Skeletal muscle satellite cell (primary cell): ENCODE data around the gene TMEM72.

Experiments
- H3K27me3 ChIP-seq: 2 replicates; pipeline ENCODE4 v1.7.0; 2013; ENCODE audit warnings: low read length; ENCODE audit not compliant: control insufficient read depth, insufficient read depth
- H3K36me3 ChIP-seq: 2 replicates; pipeline ENCODE4 v1.7.0; 2013; ENCODE audit warnings: mild to moderate bottlenecking, control low read depth, low read length; ENCODE audit not compliant: insufficient read depth
- H3K4me1 ChIP-seq: 2 replicates; pipeline ENCODE4 v1.7.0; 2013; ENCODE audit warnings: low read length; ENCODE audit not compliant: control insufficient read depth, insufficient read depth
- H3K4me2 ChIP-seq: 2 replicates; pipeline ENCODE4 v1.7.0; 2013; ENCODE audit warnings: mild to moderate bottlenecking, low read length
- H3K4me3 ChIP-seq: 2 replicates; pipeline ENCODE4 v1.7.0; 2013; ENCODE audit warnings: low read length
- H3K9ac ChIP-seq: 2 replicates; pipeline ENCODE4 v1.7.0; 2013; ENCODE audit warnings: mild to moderate bottlenecking, low read depth, low read length, moderate library complexity
- H3K9me3 ChIP-seq: replicated peaks from 2 replicates; pipeline ENCODE4 v1.7.0; 2013; ENCODE audit warnings: mild to moderate bottlenecking, control low read depth, low read length

The TMEM72 gene

GRCh38 chr10:44974628-44975430 lies 63.7 kb downstream of the TMEM72 start:
- Histone ChIP-seq H3K4me2 (peak overlapping the region; percentile 81), H3K36me3 (peaks cover 6% of the 10 kb centered on the region), H3K27me3 (no peaks in the 10 kb centered on the region), H3K9ac (peak overlapping the region; percentile 64), H3K4me3 (peak overlapping the region; percentile 59), H3K9me3 (no peaks in the 10 kb centered on the region), H3K4me1 (peaks cover 53% of the 10 kb centered on the region)

- Histone ChIP-seq H3K36me3 (peaks cover 6% of the 10 kb centered on the region), H3K27me3 (no peaks in the 10 kb centered on the region), H3K9me3 (no peaks in the 10 kb centered on the region), H3K4me3 (peak overlapping the region; percentile 17), H3K4me1 (peaks cover 61% of the 10 kb centered on the region), H3K4me2 (peak overlapping the region; percentile 85), H3K9ac (no peak overlapping the region)
Observed at GRCh38 chr10:44975431-44976331, 64.5 kb downstream of the TMEM72 start.

- peak overlapping the region; percentile 71 for H3K4me3 ChIP-seq
Observed at GRCh38 chr10:44976352-44977198, 65.4 kb downstream of the TMEM72 start.

GRCh38 chr10:44977287-44978212 lies 66.4 kb downstream of the TMEM72 start:
- Histone ChIP-seq H3K4me3 (peak overlapping the region; percentile 71), H3K4me1 (peaks cover 79% of the 10 kb centered on the region)

More at GRCh38 chr10:44976352-44977198, 65.4 kb downstream of the TMEM72 start:
- H3K4me1 ChIP-seq: peaks cover 69% of the 10 kb centered on the region
- H3K9ac ChIP-seq: no peak overlapping the region
- peak overlapping the region; percentile 85 for H3K4me2 ChIP-seq
- peaks cover 4% of the 10 kb centered on the region for H3K36me3 ChIP-seq
- H3K27me3 ChIP-seq: no peaks in the 10 kb centered on the region
- H3K9me3 ChIP-seq: no peaks in the 10 kb centered on the region

GRCh38 chr10:44978213-44978569 lies 67.1 kb downstream of the TMEM72 start:
- H3K36me3 ChIP-seq: no peaks in the 10 kb centered on the region
- H3K9me3 ChIP-seq: no peaks in the 10 kb centered on the region
- H3K4me2 ChIP-seq: peak overlapping the region; percentile 85
- H3K4me1 ChIP-seq: peaks cover 81% of the 10 kb centered on the region
- H3K9ac ChIP-seq: peak overlapping the region; percentile 74
- peak overlapping the region; percentile 71 for H3K4me3 ChIP-seq
- no peaks in the 10 kb centered on the region for H3K27me3 ChIP-seq

More at GRCh38 chr10:44977287-44978212, 66.4 kb downstream of the TMEM72 start:
- Histone ChIP-seq H3K9me3 (no peaks in the 10 kb centered on the region), H3K4me2 (peak overlapping the region; percentile 85), H3K27me3 (no peaks in the 10 kb centered on the region), H3K9ac (peak overlapping the region; percentile 74), H3K36me3 (no peaks in the 10 kb centered on the region)

- Histone ChIP-seq H3K4me1 (peaks cover 81% of the 10 kb centered on the region), H3K4me3 (peak within 1 kb of the TSS; percentile 71), H3K27me3 (no peaks in the 10 kb centered on the region)
Observed at GRCh38 chr10:44978570-44979280, 67.6 kb downstream of the TMEM72 start, which contains the start of gene DEPP1. Gene DEPP1, minus strand, starts transcription at chr10:44978809. Its CDS starts 779 bp downstream, at chr10:44978030.

GRCh38 chr10:44979281-44980191 lies 68.4 kb downstream of the TMEM72 start:
- peak overlapping the region; percentile 85 for H3K4me2 ChIP-seq
- H3K36me3 ChIP-seq: no peaks in the 10 kb centered on the region
- peaks cover 75% of the 10 kb centered on the region for H3K4me1 ChIP-seq
- H3K9me3 ChIP-seq: no peaks in the 10 kb centered on the region
- no peak overlapping the region for H3K4me3 ChIP-seq
- H3K9ac ChIP-seq: peak overlapping the region; percentile 39
- no peaks in the 10 kb centered on the region for H3K27me3 ChIP-seq

More at GRCh38 chr10:44978570-44979280, 67.6 kb downstream of the TMEM72 start, which contains the start of gene DEPP1:
- Histone ChIP-seq H3K9ac (peak within 1 kb of the TSS; percentile 74), H3K4me2 (peak within 1 kb of the TSS; percentile 85), H3K9me3 (no peaks in the 10 kb centered on the region), H3K36me3 (no peaks in the 10 kb centered on the region)

GRCh38 chr10:44980309-44981171 lies 69.4 kb downstream of the TMEM72 start:
- Histone ChIP-seq H3K4me1 (peaks cover 67% of the 10 kb centered on the region), H3K4me2 (peak overlapping the region; percentile 64), H3K27me3 (no peaks in the 10 kb centered on the region), H3K36me3 (no peaks in the 10 kb centered on the region), H3K9ac (peak overlapping the region; percentile 73), H3K9me3 (no peaks in the 10 kb centered on the region), H3K4me3 (peak overlapping the region; percentile 23)
